ENCODE measurements around the gene DZIP3.

GRCh38 chr3:108722724-108723123, 133.2 kb downstream of the DZIP3 start:
- no peak for TF ChIP-seq CTCF (IDR thresholded peaks at IDR 0.05)
- no peak for TF ChIP-seq POLR2A (IDR thresholded peaks at IDR 0.05)

Data from body of pancreas (tissue), 4 donors.